Rectal smooth muscle tissue (tissue), 1 donor: Measurements from ENCODE around the gene ACADM.
"Not testable (repeated sequence)": the region's sequence is repeated elsewhere in the genome, so short reads cannot be mapped to it uniquely, and the experiment has no call there.

Experiments used
- H3K27ac ChIP-seq: one replicate; pipeline ENCODE4 v1.7.0; 2013; ENCODE audit warnings: low read depth, low read length, inconsistent platforms
- H3K27me3 ChIP-seq: one replicate; pipeline ENCODE4 v1.7.0; 2013; ENCODE audit warnings: low read length; ENCODE audit not compliant: control insufficient read depth, insufficient read depth
- H3K36me3 ChIP-seq: one replicate; pipeline ENCODE4 v1.7.0; 2013; ENCODE audit warnings: low read length; ENCODE audit not compliant: control insufficient read depth, insufficient read depth
- H3K4me1 ChIP-seq: one replicate; pipeline ENCODE4 v1.7.0; 2013; ENCODE audit warnings: low read length; ENCODE audit not compliant: control insufficient read depth, insufficient read depth
- H3K4me3 ChIP-seq: one replicate; pipeline ENCODE4 v1.7.0; 2013; ENCODE audit warnings: low read length
- H3K9ac ChIP-seq: one replicate; pipeline ENCODE4 v1.7.0; 2013; ENCODE audit warnings: low read length

Gene ACADM

DNA sequence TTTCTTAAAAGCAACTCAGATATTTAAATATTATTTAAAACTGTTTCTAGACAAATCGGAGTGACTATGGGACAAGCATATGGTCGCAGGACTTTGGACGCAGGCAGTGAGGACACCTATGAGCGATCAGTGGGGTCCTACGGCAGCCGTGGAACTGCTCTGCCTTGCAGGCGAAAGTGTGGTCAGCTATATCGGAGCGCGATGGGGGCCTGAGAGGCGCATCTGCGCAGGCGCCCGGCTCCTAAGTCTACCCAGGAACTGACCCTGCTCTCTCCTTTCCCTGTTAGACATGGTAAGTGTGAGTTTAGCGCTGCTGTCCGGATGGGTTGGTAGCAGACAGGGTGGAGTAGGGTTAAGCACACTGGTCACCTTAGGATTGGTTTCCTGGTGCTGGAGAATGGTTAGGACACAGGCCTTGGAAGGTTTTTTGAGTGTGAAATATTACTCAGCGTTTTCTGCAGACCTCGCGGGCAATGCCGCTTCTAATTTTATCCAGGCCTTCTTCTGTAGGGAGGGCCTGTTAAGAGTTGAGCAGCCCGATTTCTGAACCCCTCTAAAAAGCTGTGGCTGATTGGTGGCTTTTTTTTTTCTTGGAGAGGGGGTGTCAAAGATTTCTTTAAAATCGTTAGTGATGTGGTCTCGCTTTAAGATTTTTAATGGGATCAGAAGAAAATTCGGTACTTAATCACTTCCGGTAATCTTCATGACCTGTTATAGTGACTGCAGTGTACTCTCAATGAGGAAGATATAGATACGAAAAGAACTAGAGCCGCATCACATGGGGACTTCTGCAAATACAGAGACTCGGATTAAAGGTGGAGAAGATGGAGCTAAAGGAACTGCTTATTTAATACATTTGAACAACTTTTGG, 61.7 kb downstream of the ACADM start, which contains the start of gene RABGGTB:
TSS of gene RABGGTB (plus strand) at position 274 of the 871 bp plus-strand sequence. CDS start at position 290, 16 bp downstream.
- no peaks in the 10 kb centered on the region for H3K36me3 ChIP-seq
- peak within 1 kb of the TSS; percentile 43 for H3K9ac ChIP-seq
- peak within 1 kb of the TSS; percentile 72 for H3K27ac ChIP-seq
- peak within 1 kb of the TSS; percentile 85 for H3K4me3 ChIP-seq
- peaks cover 19% of the 10 kb centered on the region for H3K4me1 ChIP-seq
- H3K27me3 ChIP-seq, result no peaks in the 10 kb centered on the region

DNA sequence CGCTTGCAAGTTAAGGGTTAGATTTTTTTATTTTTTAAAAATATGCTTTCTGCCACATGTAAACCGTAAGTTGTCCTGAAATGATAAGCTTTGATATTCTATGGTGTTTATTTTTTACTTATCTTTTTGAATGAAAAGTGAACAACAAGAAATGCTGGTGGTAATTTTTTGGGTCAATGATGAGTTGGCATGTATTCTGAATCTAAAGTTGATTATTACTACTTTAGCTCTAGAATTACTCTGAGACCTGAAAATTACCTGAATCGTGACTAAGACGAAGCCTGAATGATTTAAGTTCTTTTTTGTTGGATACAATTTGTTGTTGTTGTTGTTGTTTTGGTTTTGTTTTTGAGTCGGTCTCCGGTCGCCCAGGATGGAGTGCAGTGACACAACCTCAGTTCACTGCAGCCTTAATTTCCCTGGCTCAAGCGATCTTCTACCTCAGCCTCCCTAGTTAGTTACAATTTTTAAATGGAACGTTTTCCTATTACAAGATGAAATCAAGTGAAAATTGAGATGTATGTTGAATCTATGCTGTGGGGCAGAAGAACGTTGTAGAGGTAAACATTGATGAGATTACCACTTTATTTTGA, 62.5 kb downstream of the ACADM start:
- Histone ChIP-seq H3K4me1 (peaks cover 19% of the 10 kb centered on the region), H3K27me3 (no peaks in the 10 kb centered on the region), H3K27ac (no peak overlapping the region), H3K36me3 (peaks cover 4% of the 10 kb centered on the region), H3K9ac (peak overlapping the region; percentile 43), H3K4me3 (peak overlapping the region; percentile 85)

DNA sequence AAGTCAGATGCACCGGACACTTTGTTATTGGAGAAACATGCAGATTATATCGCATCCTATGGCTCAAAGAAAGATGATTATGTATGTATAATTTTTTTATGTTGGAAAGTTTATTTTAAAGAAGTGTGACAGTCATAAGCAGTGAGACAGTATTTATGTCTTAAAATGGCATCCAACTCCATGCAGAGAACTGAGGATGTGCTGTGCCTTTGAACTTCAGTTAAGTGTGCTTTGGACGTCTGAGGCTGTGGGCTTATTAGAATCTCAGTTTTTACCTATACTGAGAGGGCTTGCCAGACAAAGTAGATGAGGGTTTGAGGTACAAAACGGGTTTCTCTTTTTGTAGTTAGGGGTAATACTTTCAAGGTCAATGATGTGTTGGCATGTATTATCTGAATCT, 63.0 kb downstream of the ACADM start:
- H3K36me3 ChIP-seq, result peaks cover 5% of the 10 kb centered on the region
- H3K4me3 ChIP-seq, result peak overlapping the region; percentile 85
- H3K27me3 ChIP-seq, result no peaks in the 10 kb centered on the region
- H3K9ac ChIP-seq, result no peak overlapping the region
- peaks cover 19% of the 10 kb centered on the region for H3K4me1 ChIP-seq
- H3K27ac ChIP-seq, result no peak overlapping the region

DNA sequence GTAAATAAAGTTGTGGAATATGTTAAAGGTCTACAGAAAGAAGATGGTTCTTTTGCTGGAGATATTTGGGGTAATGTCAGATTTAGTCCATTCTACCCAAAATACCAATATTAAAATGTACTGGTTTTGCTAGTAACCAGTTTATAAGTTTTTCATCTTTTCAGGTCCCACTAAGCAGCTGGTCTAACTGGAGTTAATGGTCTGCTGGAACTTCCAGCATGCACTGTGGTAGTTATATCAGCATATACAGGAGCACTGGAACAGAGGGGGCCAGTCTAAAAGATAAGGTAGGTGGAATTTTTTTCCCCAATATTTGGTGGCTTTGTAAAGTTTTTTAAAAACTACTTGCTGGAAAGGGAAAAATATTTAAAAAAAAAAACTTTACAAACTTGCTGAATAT, 65.5 kb downstream of the ACADM start:
- Histone ChIP-seq H3K36me3 (peaks cover 13% of the 10 kb centered on the region), H3K9ac (no peak overlapping the region), H3K27ac (no peak overlapping the region), H3K4me3 (no peak overlapping the region), H3K4me1 (peaks cover 19% of the 10 kb centered on the region), H3K27me3 (no peaks in the 10 kb centered on the region)

DNA sequence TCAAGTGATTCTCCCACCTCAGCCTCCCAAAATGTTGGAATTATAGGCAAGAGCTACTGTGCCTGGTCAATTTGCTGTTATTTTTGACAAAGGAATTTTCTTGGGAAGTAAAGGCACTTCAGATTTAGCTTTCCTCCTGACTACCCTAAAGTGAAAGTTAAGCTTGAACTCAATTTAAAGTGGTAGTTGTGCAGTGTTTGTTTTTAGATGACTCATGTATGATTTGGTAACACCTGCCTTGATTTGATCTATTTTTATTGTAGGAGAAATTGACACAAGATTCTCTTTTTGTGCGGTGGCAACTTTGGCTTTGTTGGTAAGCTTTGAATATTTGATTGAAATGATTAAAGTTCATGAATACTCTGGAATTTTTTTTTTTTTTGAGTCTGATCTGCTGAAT, 66.5 kb downstream of the ACADM start:
- Histone ChIP-seq H3K4me3 (no peak overlapping the region), H3K4me1 (peaks cover 19% of the 10 kb centered on the region), H3K9ac (no peak overlapping the region), H3K36me3 (peaks cover 13% of the 10 kb centered on the region), H3K27me3 (no peaks in the 10 kb centered on the region), H3K27ac (no peak overlapping the region)

DNA sequence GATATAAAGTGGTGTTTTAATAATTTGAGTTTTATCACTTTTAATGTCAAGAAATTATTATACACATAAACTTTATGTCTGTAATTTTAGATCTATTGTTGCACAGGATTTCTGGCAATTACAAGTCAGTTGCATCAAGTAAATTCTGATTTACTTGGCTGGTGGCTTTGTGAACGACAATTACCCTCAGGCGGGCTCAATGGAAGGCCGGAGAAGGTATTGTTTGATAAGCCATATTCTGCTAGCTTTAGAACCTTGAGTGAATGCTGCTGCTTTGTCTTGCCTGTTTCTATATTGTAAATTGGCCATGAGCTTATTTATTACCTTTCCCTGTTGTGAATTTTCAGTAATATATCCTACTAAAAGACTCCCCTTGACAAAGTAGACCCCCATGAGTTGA, 67.6 kb downstream of the ACADM start:
- no peaks in the 10 kb centered on the region for H3K27me3 ChIP-seq
- H3K36me3 ChIP-seq, result peaks cover 21% of the 10 kb centered on the region
- no peak overlapping the region for H3K9ac ChIP-seq
- H3K4me1 ChIP-seq, result peaks cover 19% of the 10 kb centered on the region
- H3K27ac ChIP-seq, result no peak overlapping the region
- H3K4me3 ChIP-seq, result no peak overlapping the region

DNA sequence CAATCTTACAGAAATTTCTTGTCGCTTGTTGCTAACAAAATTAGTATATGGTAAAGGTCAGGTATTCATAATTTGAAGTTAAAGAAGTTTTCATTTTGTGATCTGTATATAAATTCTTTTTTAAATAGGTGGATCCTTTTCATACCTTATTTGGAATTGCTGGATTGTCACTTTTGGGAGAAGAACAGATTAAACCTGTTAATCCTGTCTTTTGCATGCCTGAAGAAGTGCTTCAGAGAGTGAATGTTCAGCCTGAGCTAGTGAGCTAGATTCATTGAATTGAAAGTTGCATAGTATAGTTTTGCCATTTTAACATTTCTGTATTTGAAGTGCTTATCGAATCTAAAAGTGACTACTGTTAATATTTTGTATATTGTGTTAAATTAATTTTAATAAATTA, 69.9 kb downstream of the ACADM start:
- no peak overlapping the region for H3K9ac ChIP-seq
- no peak overlapping the region for H3K27ac ChIP-seq
- no peaks in the 10 kb centered on the region for H3K4me1 ChIP-seq
- no peaks in the 10 kb centered on the region for H3K27me3 ChIP-seq
- peaks cover 21% of the 10 kb centered on the region for H3K36me3 ChIP-seq
- H3K4me3 ChIP-seq, result no peak overlapping the region

DNA sequence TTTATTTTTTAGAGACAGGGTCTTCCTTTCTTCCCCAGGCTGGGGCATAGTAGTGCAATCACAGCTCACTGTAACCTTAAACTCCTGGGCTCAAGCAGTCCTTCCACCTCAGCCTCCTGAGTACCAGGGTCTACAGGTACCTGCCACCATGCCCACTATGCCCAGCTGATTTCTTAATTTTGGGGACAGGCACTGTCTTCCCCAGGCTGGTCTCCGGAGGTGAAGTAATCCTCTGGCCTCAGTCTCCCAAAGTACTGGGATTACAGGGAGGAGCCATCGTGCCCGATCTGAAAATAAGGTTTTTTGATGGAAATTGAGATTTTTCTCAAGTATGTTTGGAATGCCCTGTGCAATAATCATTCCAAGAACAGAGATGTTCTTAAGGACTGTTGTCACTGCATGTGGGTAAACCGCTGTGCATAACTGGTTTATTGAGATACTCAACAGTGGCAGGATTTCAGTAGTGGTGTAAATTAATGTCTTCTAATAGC, 71.2 kb downstream of the ACADM start:
- Histone ChIP-seq H3K4me3 (no peak overlapping the region), H3K4me1 (no peaks in the 10 kb centered on the region), H3K36me3 (peaks cover 21% of the 10 kb centered on the region), H3K27me3 (no peaks in the 10 kb centered on the region), H3K27ac (no peak overlapping the region), H3K9ac (no peak overlapping the region)

DNA sequence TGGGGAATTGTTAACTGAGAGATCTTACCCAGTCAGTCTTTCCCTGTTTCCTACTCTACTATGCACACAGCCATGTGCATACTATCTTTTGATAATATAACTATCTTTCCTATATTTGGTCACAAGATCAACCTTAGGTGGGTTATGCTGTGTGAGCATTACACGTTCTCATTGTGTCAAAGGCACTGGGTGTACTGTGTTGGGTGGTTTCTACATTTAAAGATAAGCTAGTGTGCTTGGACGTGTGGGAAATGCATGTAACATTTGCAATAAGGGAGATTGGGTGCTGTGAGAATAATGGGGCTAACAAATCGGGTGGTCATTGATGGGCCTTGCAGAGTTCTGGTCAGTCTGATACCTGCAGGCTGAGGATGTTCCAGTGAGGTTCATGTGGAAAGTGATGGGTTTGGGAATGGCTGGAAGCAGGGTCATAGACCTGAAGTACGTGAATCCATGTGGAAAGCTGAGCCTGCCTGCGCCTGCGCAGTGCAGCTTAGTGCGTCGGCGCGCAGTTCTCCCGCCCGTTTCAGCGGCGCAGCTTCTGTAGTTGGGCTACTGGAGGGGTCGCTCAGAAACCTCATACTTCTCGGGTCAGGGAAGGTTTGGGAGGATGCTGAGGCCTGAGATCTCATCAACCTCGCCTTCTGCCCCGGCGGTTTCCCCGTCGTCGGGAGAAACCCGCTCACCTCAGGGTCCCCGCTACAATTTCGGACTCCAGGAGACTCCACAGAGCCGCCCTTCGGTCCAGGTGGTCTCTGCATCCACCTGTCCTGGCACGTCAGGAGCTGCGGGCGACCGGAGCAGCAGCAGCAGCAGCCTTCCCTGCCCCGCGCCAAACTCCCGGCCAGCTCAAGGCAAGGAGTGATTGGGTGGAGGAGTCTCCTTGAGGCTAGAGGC, 72.1 kb downstream of the ACADM start, which contains the start of gene MSH4:
TSS of gene MSH4 (plus strand) at position 507 of the 897 bp plus-strand sequence. CDS start at position 611, 104 bp downstream.
- no peaks in the 10 kb centered on the region for H3K27me3 ChIP-seq
- H3K4me1 ChIP-seq, result no peaks in the 10 kb centered on the region
- H3K27ac ChIP-seq, result no peak within 1 kb of the TSS
- H3K36me3 ChIP-seq, result peaks cover 16% of the 10 kb centered on the region
- H3K4me3 ChIP-seq, result no peak within 1 kb of the TSS
- H3K9ac ChIP-seq, result no peak within 1 kb of the TSS

DNA sequence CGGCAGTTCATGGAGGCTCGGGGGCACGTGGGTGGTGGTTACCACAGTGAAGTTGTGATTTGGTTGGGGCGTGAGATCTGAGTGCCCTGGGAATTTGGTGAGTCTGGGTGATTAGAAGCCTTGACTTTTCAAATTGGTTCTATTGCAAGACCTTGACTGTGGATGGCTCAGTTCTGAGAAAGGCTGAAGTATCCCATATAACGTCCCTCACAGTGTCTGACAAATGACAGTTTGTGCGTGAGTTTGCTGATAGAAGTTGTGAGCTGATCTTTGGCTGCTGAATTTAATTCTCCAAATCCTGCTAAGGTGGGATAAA, 72.7 kb downstream of the ACADM start:
- Histone ChIP-seq H3K27me3 (no peaks in the 10 kb centered on the region), H3K4me3 (no peak overlapping the region), H3K9ac (no peak overlapping the region), H3K4me1 (no peaks in the 10 kb centered on the region), H3K36me3 (peaks cover 16% of the 10 kb centered on the region), H3K27ac (no peak overlapping the region)

DNA sequence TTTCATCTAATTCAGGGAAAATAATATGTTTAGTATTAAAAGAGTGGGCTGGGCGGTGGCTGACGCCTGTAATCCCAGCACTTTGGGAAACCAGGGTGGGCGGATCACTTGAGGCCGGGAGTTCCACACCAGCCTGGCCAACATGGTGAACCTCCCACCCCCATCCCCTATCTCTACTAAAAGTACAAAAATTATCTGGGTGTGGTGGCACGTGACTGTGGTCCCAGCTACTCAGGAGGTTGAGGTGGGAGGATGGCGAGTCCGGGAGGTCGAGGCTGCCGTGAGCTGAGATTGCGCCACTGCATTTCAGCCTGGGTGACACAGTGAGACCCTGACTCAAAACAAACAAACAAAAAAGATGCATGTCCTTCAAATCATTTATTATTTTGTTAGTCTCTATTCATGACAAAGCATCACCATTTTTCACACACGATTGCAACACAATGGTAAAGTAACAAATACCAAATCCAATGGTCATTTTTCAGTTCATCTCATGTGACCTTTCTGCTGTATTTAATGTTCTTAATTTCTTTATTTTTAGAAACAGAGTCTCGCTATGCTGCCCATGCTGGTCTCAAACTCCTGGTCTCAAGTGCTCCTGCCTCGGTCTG, 73.2 kb downstream of the ACADM start:
- H3K4me3 ChIP-seq, result no peak overlapping the region
- H3K9ac ChIP-seq, result no peak overlapping the region
- no peaks in the 10 kb centered on the region for H3K27me3 ChIP-seq
- H3K36me3 ChIP-seq, result peaks cover 14% of the 10 kb centered on the region
- no peak overlapping the region for H3K27ac ChIP-seq
- H3K4me1 ChIP-seq, result no peaks in the 10 kb centered on the region

DNA sequence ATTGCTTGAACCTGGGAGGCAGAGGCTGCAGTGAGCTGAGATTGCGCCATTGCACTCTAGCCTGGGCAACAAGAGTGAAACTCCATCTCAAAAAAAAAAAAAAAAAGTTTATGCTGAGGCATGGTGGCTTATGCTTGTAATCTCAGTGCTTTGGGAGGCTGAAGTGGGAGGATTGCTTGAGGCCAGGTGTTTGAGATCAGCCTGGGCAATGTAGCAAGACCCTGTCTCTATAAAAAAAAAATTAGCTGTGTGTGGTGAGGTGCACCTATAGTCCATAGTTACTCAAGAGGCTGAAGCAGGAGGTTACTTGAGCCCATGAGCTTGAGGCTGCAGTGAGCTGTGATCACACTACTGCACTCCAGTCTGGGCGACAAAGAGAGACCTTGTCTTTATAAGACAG, 77.0 kb downstream of the ACADM start:
- not testable (repeated sequence) for H3K4me1 ChIP-seq, H3K4me3 ChIP-seq, H3K9ac ChIP-seq, H3K27me3 ChIP-seq, H3K36me3 ChIP-seq, H3K27ac ChIP-seq
